T-cell (primary cell): ENCODE measurements around the gene SLIT3. TPM values are rescaled to one million over a fixed set of nuclear protein-coding genes. Genes with fewer than 3 reads are reported as not detected.

Experiments used
- ATAC-seq, 4 experiments: fragments of 200-7000 bp in 3 of 4; fragments of 150-1000 bp in 1 of 4; cut with Tn5 transposase; replicated peaks in 1 of 4; 1 replicate in 3 of 4; 2 replicates in 1 of 4; pipeline ENCODE4 v1.10.0; 2021; ENCODE audit warnings: moderate library complexity in 3 of 4, mild to moderate bottlenecking in 2 of 4, moderate number of reproducible peaks in 1 of 4
- CTCF ChIA-PET, 2 donors: fragments of 300-600 bp; sonication (Branson Sonifier 250); formaldehyde crosslinking; loops; one replicate each; lab custom pipeline; 2022; ENCODE audit warnings: antibody characterized with exemption in 2 of 2; lab: Charles Lee
- POLR2A ChIA-PET, 2 donors: fragments of 300-600 bp; sonication (Branson Sonifier 250); formaldehyde crosslinking; loops; one replicate each; lab custom pipeline; 2022; ENCODE audit warnings: antibody characterized with exemption in 2 of 2; lab: Charles Lee
- DNase-seq, 35 experiments: peaks; one replicate each; pipeline versions ENCODE4 v3.0.0 to v3.0.0-alpha.2; 2013 to 2023
- H3K27ac ChIP-seq: one replicate; pipeline ENCODE4 v1.5.1; 2013; ENCODE audit warnings: low read length
- H3K27me3 ChIP-seq, 2 experiments: replicated peaks in 1 of 2; 1 replicate in 1 of 2; 2 replicates in 1 of 2; pipeline versions ENCODE4 v1.6.1 to v1.7.0; 2013; ENCODE audit warnings: low read length in 1 of 2, mixed read lengths in 1 of 2; ENCODE audit not compliant: control insufficient read depth in 2 of 2, insufficient read depth in 2 of 2; ENCODE audit errors: extremely low read depth in 1 of 2
- H3K36me3 ChIP-seq, 2 donors: 1 replicate in 1 of 2; 2 replicates in 1 of 2; pipeline versions ENCODE4 v1.6.1 to v1.7.0; 2013; ENCODE audit warnings: low read length in 1 of 2; ENCODE audit not compliant: control insufficient read depth in 2 of 2, insufficient read depth in 1 of 2; ENCODE audit errors: extremely low read depth in 1 of 2
- H3K4me1 ChIP-seq, 2 experiments: 1 replicate in 1 of 2; 2 replicates in 1 of 2; pipeline versions ENCODE4 v1.6.1 to v1.7.0; 2013; ENCODE audit warnings: low read length in 2 of 2, mixed read lengths in 1 of 2; ENCODE audit not compliant: insufficient read depth in 2 of 2, control insufficient read depth in 1 of 2; ENCODE audit errors: extremely low read depth in 1 of 2
- H3K4me3 ChIP-seq, 2 donors: 1 replicate in 1 of 2; 2 replicates in 1 of 2; pipeline versions ENCODE4 v1.5.1 to v1.7.0; 2013; ENCODE audit warnings: mild to moderate bottlenecking in 2 of 2, low read length in 1 of 2, moderate library complexity in 1 of 2; ENCODE audit not compliant: control insufficient read depth in 1 of 2; ENCODE audit errors: extremely low read depth in 1 of 2
- H3K9me3 ChIP-seq: 2 replicates; pipeline ENCODE4 v1.7.0; 2013
- H3K27ac Mint-ChIP-seq, 2 donors: one replicate each; pipeline ENCODE4 v1.8.0; 2020 to 2021; ENCODE audit warnings: mild to moderate bottlenecking in 2 of 2, mixed read lengths in 2 of 2
- H3K27me3 Mint-ChIP-seq, 2 donors: one replicate each; pipeline ENCODE4 v1.8.0; 2021 to 2022; ENCODE audit warnings: mixed read lengths in 2 of 2
- H3K36me3 Mint-ChIP-seq: one replicate; pipeline ENCODE4 v1.8.0; 2021; ENCODE audit warnings: mixed read lengths
- H3K4me1 Mint-ChIP-seq, 3 donors: one replicate each; pipeline ENCODE4 v1.8.0; 2020 to 2022; ENCODE audit warnings: mixed read lengths in 3 of 3, mild to moderate bottlenecking in 1 of 3
- H3K4me3 Mint-ChIP-seq, 3 donors: one replicate each; pipeline ENCODE4 v1.8.0; 2020 to 2022; ENCODE audit warnings: mild to moderate bottlenecking in 3 of 3, mixed read lengths in 3 of 3, moderate library complexity in 3 of 3
- H3K9me3 Mint-ChIP-seq, 3 donors: one replicate each; pipeline ENCODE4 v1.8.0; 2020 to 2022; ENCODE audit warnings: mixed read lengths in 3 of 3
- WGBS: methylation state at CpG from one replicate; pipeline ENCODE4 v1.1.5; 2013; ENCODE audit warnings: missing lambda C conversion rate; ENCODE audit not compliant: insufficient coverage; 5-methylcytosine and 5-hydroxymethylcytosine counted together
- total RNA-seq, 35 experiments: library from RNA in 6 of 35; stranded (reverse) in 6 of 35; fragments of 120-200 nt in 1 of 35; gene quantifications; one replicate each; pipeline versions ENCODE4 v1.2.1 to v1.2.4 and lab custom pipeline; 2013 to 2026

Gene SLIT3
- total RNA-seq, 5 donors from 2014 or later (not counting 1 experiment from before 2014, with no cell fraction given) = 0.13 to 0.32 (median 0.13) TPM; not detected in 2

DNA sequence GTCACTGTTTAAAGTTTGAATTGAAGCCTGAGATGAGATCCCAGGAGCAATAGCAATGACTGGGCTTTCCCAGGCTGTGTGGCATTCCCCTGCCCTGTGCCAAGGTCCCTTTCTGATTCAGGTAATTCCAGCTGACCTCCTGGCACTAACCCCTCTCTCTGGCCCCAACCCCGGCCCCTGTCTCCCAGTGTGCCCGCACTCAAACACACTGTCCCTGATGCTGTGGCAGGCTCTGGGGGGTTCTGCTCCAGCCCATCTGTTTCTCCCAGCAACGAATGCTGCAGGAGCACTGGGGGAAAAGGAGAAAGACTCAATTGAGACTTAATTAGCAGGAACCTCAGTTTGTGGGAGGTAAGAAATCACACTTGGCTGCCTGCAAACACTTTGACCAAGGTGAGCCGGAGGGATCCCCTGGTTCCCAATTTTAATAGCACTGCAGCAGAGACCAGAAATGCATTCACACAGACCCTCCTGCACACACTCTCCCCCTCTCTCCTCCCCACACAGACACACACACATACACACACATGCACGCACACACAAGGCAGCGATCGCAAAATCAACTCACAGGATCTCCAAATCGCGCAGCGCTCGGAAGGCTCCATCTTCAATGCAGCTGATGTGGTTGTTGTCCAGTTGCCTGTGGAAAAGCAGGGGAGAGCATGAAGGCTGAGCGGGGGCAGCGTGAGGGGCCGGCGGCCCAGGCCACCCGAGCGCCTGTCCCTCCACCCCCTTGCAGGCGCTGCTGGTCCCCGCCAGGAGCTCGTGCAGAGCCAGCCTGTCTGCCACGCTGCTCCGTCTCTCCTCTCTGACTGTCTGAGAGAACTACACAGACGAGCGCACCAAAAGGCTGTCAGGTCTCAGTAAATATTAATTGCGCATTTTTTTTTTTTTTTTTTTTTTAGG lies 456.7 kb downstream of the SLIT3 start:
- ChIA-PET POLR2A (no interaction called here), CTCF (interaction anchor here in 1 of 2 donors (0.6 kb wide), 1 partner anchor 67 kb away, joined by 9 read pairs; no protein-coding TSS in a partner anchor)
- Histone ChIP-seq H3K9me3 (no peaks in the 10 kb centered on the region), H3K36me3 (no peaks in the 10 kb centered on the region), H3K4me1 (no peaks in the 10 kb centered on the region), H3K27ac (no peak overlapping the region), H3K4me3 (no peak overlapping the region), H3K27me3 (peaks cover 0 to 14% of the 10 kb centered on the region in 2 experiments)
- 87% methylated on average over 12 of the region's 25 CpGs for WGBS
- ATAC-seq = no peak
- Mint-ChIP-seq H3K9me3 (no peaks in the 10 kb centered on the region), H3K36me3 (no peaks in the 10 kb centered on the region), H3K27ac (no peak overlapping the region), H3K4me1 (no peaks in the 10 kb centered on the region), H3K27me3 (peaks cover 9 to 21% of the 10 kb centered on the region in 2 donors), H3K4me3 (no peak overlapping the region)
- no peak for DNase-seq

- ATAC-seq (no peak), DNase-seq (no peak)
- WGBS = 71% methylated on average over 4 of the region's 7 CpGs
- Mint-ChIP-seq H3K4me1 (no peaks in the 10 kb centered on the region), H3K27me3 (peaks cover 9 to 21% of the 10 kb centered on the region in 2 donors), H3K9me3 (no peaks in the 10 kb centered on the region), H3K4me3 (no peak overlapping the region), H3K27ac (no peak overlapping the region), H3K36me3 (no peaks in the 10 kb centered on the region)
- no peaks in the 10 kb centered on the region for H3K4me1 ChIP-seq
- H3K27me3 ChIP-seq = peaks cover 0 to 14% of the 10 kb centered on the region in 2 experiments
- no peak overlapping the region for H3K4me3 ChIP-seq
- H3K36me3 ChIP-seq = no peaks in the 10 kb centered on the region
- POLR2A ChIA-PET = no interaction called here
- no peak overlapping the region for H3K27ac ChIP-seq
- CTCF ChIA-PET = no interaction called here
- no peaks in the 10 kb centered on the region for H3K9me3 ChIP-seq
These were observed 457.5 kb downstream of the SLIT3 start for GRCh38 chr5:168843277-168844015.

GRCh38 chr5:168842571-168843205 lies 458.3 kb downstream of the SLIT3 start:
- Mint-ChIP-seq H3K4me1 (no peaks in the 10 kb centered on the region), H3K27ac (no peak overlapping the region), H3K9me3 (no peaks in the 10 kb centered on the region), H3K4me3 (no peak overlapping the region), H3K27me3 (peaks cover 9 to 21% of the 10 kb centered on the region in 2 donors), H3K36me3 (no peaks in the 10 kb centered on the region)
- DNase-seq (no peak), ATAC-seq (no peak)
- Histone ChIP-seq H3K4me3 (no peak overlapping the region), H3K4me1 (no peaks in the 10 kb centered on the region), H3K27me3 (peaks cover 0 to 14% of the 10 kb centered on the region in 2 experiments), H3K9me3 (no peaks in the 10 kb centered on the region), H3K27ac (no peak overlapping the region), H3K36me3 (no peaks in the 10 kb centered on the region)
- 50% methylated on average over 3 of the region's 9 CpGs for WGBS
- CTCF ChIA-PET = no interaction called here
- POLR2A ChIA-PET = no interaction called here

- WGBS = 73% methylated on average over 3 of the region's 3 CpGs
These were observed 463.1 kb downstream of the SLIT3 start for GRCh38 chr5:168837852-168838251.

GRCh38 chr5:168836603-168837231 lies 464.2 kb downstream of the SLIT3 start:
- Mint-ChIP-seq H3K36me3 (no peaks in the 10 kb centered on the region), H3K27ac (no peak overlapping the region), H3K4me3 (no peak overlapping the region), H3K9me3 (no peaks in the 10 kb centered on the region), H3K4me1 (no peaks in the 10 kb centered on the region), H3K27me3 (peaks cover under 1 to 3% of the 10 kb centered on the region in 2 donors)
- DNase-seq (no peak), ATAC-seq (no peak)
- Histone ChIP-seq H3K4me1 (no peaks in the 10 kb centered on the region), H3K27ac (no peak overlapping the region), H3K36me3 (no peaks in the 10 kb centered on the region), H3K4me3 (no peak overlapping the region), H3K27me3 (peaks cover 0 to 7% of the 10 kb centered on the region in 2 experiments), H3K9me3 (no peaks in the 10 kb centered on the region)
- 40% methylated on average over 2 of the region's 7 CpGs for WGBS
- CTCF ChIA-PET = interaction anchor here in 1 of 2 donors (0.5 kb wide), 1 partner anchor 24 kb away, joined by 5 read pairs; no protein-coding TSS in a partner anchor
- POLR2A ChIA-PET = interaction anchor here in 1 of 2 donors (0.7 kb wide), 1 partner anchor 1203 kb away, joined by 3 read pairs; no protein-coding TSS in a partner anchor

More at GRCh38 chr5:168837852-168838251, 463.1 kb downstream of the SLIT3 start:
- peaks cover 0 to 13% of the 10 kb centered on the region in 2 experiments for H3K27me3 ChIP-seq
- ChIA-PET CTCF (no interaction called here), POLR2A (no interaction called here)
- H3K27me3 Mint-ChIP-seq = peaks cover 3 to 11% of the 10 kb centered on the region in 2 donors
- H3K9me3 ChIP-seq = no peaks in the 10 kb centered on the region
- no peak overlapping the region for H3K27ac Mint-ChIP-seq
- H3K4me3 ChIP-seq = no peak overlapping the region
- no peaks in the 10 kb centered on the region for H3K9me3 Mint-ChIP-seq
- no peak overlapping the region for H3K27ac ChIP-seq
- H3K4me1 Mint-ChIP-seq = no peaks in the 10 kb centered on the region
- DNase-seq (no peak), ATAC-seq (no peak)
- no peaks in the 10 kb centered on the region for H3K4me1 ChIP-seq
- H3K36me3 Mint-ChIP-seq = no peaks in the 10 kb centered on the region
- H3K4me3 Mint-ChIP-seq = no peak overlapping the region
- no peaks in the 10 kb centered on the region for H3K36me3 ChIP-seq
